NCI-H187 (cell line): ENCODE results near the gene HGS.

Experiments used
- DNase-seq, 2 experiments: peaks; one replicate each; lab custom pipeline; 2025; lab: John Stamatoyannopoulos, UW

HGS gene

DNA sequence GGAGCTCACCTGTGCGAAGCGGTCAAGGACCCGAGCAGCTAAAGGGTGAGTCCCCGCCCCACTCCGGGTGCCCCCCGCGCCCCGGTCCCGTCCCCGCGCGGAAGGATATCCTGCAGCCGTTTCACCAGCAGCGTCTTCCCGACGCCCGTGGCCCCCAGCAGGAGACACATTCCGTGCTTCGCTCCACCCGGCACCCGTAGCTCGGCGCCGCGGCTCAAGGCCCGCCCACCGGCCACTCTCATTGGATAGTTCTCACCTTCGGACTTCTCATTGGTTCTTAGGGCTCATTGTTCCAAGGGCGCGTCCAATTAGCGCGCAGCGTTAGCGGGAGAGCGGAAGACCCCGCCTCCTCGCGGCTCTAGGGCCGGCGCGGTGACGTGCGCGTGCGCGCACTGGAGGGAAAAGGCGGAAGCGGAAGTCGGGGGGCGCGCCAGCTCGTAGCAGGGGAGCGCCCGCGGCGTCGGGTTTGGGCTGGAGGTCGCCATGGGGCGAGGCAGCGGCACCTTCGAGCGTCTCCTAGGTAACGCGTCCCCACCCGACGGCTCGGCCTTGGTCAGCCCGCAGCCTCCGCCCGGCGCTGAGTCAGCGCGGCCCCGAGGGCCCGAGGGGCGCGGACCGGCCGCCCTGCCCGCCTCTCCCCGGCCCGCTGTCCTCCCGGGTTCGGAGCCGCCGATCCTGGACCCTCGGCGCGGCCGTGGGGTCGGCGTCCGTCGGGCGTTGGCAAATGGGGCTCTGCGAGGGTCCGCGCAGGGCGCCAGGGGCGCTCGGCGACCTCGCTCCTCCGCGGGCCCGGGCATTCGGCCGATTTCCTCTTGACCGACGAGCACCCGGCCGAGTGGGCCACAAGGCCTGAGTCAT, at the start of gene HGS, which contains the start of gene ARL16:
Gene HGS, plus strand, starts transcription at position 428 of the 858 bp plus-strand sequence. Its CDS starts 56 bp downstream, at position 484.
Gene ARL16, minus strand, starts transcription at position 214 of the 858 bp plus-strand sequence. Its CDS starts 44 bp downstream, at position 170.
- DNase-seq, result peak; percentile 97 to 98

- no peak for DNase-seq
These were observed 48.4 kb upstream of the HGS start for GRCh38 chr17:81635431-81635830.

DNA sequence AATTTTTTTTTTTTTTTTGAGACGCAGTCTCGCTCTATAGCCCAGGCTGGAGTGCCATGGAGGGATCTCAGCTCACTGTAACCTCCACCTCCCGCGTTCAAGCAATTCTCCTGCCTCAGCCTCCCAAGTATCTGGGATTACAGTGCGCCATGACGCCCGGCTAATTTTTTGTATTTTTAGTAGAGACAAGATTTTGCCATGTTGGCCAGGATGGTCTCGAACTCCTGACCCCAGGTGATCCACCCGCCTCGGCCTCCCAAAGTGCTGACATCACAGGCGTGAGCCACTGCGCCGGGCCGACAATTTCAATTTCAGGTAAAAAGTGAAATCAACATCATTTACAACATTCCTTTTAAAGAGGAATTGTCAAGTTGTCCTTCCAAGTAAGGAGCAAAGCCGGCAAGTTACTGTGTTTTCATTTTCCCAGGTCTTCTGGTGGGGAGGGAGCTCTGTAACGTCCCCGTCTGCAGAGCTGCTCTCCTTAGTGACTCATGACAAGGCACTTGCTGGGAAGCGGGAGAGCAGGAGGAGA, 47.8 kb upstream of the HGS start:
- no peak for DNase-seq

- DNase-seq, result peak; percentile 34 to 60
These were observed 47.1 kb upstream of the HGS start, which contains the start of the genes NPLOC4 and TSPAN10 for GRCh38 chr17:81636505-81637288. NPLOC4 (minus strand) TSS chr17:81637112; CDS start chr17:81636930, 182 bp downstream. TSPAN10 (plus strand) TSS chr17:81637196; CDS start chr17:81642413, 5,217 bp downstream.

DNA sequence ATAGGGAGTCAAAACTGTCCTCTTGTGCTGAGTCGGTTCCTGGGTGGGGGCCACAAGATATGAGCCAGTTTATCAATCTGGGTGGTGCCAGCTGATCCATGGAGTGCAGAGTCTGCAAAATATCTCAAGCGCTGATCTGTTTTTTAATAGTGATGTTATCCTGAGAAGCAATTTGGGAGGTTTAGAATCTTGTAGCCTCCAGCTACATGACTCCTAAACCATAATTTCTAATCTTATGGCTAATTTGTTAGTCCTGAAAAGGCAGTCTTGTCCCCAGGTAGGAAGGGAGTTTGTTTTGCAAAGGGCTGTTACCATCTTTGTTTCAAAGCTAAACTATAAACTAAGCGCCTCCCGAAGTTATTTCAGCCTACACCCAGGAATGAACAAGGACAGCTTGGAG, 45.1 kb upstream of the HGS start:
- no peak for DNase-seq

- DNase-seq, result no peak
These were observed 43.8 kb upstream of the HGS start for GRCh38 chr17:81640011-81640410.

DNA sequence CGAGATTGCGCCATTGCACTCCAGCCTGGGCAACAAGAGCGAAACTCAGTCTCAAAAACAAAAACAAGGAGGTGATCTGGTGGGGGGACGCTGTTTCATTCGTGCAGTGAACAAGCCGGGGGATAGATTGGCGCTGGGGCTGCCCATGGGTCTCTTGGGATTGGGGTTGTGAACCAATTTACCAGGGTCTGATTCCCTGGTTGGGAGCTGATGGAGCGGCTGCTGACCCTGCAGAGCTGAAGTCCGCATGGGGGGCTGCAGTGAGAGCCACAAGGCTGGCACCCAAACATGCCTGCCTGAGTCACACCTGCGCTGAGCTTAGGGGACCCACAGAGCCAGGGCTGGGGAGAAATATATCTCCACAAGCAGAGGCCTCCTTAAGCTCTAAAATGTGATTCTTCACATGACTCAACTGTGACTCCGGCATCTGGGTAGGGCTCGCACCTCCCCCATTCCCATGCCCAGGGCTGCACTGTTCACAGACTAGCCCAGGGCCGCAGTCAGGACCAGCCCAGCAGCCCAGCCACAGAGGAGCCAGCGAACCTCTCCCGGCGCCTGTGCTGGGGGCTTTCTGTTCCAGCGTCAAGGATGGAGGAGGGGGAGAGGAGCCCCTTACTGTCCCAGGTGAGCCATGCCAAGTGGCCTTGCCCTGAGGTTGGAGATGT, 41.9 kb upstream of the HGS start:
- no peak for DNase-seq

- DNase-seq, result no peak
These were observed 39.3 kb upstream of the HGS start for GRCh38 chr17:81644496-81644895.

- no peak for DNase-seq
These were observed 38.5 kb upstream of the HGS start for GRCh38 chr17:81644976-81645952.

GRCh38 chr17:81646869-81647600, 36.8 kb upstream of the HGS start:
- no peak for DNase-seq

DNA sequence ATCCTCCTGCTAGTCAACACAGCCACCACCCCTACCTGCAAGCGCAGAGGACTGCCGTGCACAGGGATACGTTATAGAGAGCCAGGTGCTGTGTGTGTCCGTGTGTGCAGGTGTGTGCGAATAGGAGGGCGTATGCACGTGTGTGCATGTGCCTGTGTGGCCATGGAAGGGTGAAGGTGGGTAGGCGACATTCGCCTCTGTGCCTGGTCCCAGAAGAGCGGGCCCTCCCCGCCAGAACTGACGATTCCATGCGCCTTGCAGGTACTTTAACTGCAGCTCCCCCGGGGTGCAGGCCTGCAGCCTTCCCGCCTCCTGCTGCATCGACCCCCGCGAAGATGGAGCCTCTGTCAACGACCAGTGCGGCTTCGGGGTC, 36.2 kb upstream of the HGS start:
- DNase-seq, result no peak

DNA sequence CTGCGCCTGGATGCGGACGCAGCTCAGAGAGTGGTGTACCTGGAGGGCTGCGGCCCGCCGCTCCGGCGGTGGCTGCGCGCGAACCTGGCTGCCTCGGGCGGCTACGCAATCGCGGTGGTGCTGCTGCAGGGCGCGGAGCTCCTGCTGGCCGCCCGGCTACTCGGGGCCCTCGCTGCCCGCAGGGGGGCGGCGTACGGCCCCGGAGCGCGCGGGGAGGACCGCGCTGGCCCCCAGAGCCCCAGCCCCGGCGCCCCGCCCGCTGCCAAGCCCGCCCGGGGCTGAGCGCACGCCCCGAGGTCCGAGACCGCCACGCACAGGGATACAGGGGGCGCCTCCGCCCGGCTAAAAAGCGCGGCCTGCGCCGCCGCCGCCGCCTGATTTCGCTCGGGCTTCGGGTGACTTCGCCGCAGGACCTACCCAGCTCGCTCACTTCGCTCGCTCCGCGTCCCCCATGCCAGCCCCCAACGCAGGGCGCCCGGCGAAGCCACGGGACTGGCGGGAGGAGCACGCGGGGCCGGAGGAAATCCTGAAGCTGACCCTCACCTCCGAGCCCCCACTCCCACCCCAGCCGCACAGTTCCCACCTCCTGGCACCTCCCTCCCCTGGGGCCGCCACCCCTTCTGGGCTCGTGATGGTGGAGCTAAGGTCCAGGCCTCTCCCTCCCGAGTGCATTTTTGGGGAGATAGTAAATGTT, 35.7 kb upstream of the HGS start:
- no peak for DNase-seq

DNA sequence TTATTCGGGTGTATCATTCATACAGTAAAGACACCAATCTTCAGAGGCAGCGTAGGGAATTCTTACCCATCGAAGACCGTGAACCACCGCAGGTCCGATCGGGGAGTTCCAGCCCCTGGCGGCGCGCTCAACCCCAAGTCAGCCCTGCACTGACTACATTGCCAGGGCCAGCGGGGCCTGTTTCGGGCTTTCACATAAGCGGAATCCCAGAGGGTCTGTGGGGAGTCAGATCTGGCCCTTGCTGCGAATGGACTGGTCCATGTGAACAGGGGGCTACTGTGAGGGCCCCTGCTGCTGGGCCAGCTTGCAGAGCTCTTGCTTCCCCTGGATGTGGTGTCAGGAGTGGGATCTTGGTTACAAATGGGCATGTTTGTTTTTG, 35.1 kb upstream of the HGS start:
- no peak for DNase-seq

DNA sequence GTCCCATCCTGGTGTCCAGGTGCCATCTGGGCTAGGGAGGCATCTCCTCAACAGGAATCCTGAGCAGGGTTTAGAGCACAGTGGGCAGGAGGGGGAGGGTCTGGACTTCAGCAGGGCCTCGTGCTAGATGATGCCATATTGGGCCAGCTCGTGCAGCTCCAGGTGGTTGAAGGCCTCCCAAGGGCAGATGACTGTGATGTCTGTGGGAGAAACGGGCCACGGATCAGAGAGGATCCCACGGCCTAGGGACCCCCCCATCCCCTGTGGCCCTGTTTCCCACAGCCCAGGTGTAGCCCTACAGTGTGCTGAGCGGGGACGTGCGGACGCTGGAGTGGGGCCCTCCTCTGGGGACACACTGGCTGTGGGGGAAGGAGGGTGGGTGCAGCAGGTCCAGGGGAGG, 32.9 kb upstream of the HGS start:
- no peak for DNase-seq

GRCh38 chr17:81651692-81652091, 32.1 kb upstream of the HGS start:
- DNase-seq, result no peak

DNA sequence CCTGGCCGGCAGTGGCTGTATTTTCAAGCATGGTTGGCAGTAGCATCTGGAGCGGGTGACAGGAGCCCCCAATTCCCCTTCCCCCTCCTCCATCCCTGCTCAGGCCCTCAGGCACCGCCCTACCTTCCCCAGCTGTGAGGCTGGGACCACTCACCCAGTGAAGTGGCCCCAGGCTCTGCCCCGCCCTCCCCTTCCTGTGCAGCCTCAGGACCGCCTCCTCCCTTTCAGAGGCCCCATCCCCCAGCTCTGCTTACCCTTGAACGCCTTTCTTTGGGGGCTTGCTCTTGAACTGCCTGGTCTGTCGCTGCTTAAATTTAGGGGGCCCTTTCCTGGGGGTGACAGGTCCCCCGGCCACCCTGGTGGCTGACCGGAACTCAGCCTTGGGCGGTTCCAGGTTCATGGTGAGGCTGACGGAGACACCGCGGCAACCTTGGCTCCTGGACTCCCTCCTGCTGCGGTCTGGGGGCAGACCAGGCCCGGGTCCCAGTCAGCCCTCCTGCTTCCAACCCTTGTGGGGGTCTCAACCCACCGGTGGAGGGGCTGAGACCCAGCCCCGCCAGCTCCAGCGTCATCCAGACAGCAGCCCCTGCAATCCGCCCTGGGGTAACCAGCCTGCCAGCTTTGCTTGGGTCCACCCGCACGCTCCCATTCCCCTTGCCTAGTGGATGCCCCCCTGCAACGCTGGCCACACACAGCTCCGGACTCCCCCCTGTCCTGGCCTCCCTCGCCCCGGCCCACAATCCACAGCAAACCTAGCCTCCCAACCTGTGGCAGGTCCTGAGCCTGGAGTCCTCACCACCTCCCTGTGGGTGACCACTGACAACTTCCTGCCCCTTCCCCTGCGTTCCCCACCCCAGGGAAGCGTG, 30.7 kb upstream of the HGS start:
- no peak for DNase-seq

- DNase-seq, result no peak
These were observed 28.3 kb upstream of the HGS start for GRCh38 chr17:81655378-81656117.
